MM.1S (cell line): ENCODE results near the gene COQ8A.

Experiments
- DNase-seq: peaks from one replicate; pipeline ENCODE4 v3.0.0-alpha.2; 2015
- H2AFZ ChIP-seq: fragments of 300-600 bp; sonication (generic); 2 replicates; pipeline ENCODE4 v1.6.0; 2016; ENCODE audit warnings: antibody characterized with exemption, low read length
- H3F3A ChIP-seq: fragments of 300-600 bp; sonication (generic); 2 replicates; pipeline ENCODE4 v1.6.1; 2016; ENCODE audit warnings: mild to moderate bottlenecking, antibody characterized with exemption, low read length, moderate library complexity, mixed read lengths; ENCODE audit not compliant: insufficient read depth
- H3K27ac ChIP-seq: fragments of 300-600 bp; sonication (generic); 2 replicates; pipeline ENCODE4 v1.5.1; 2016; ENCODE audit warnings: mild to moderate bottlenecking, low read length
- H3K27me3 ChIP-seq: fragments of 300-600 bp; sonication (generic); replicated peaks from 2 replicates; pipeline ENCODE4 v1.6.0; 2016; ENCODE audit warnings: low read length; ENCODE audit not compliant: insufficient read depth
- H3K36me3 ChIP-seq: fragments of 300-600 bp; sonication (generic); replicated peaks from 2 replicates; pipeline ENCODE4 v1.6.1; 2016; ENCODE audit warnings: mild to moderate bottlenecking, low read length, mixed read lengths; ENCODE audit not compliant: insufficient read depth
- H3K4me1 ChIP-seq: fragments of 300-600 bp; sonication (generic); 2 replicates; pipeline ENCODE4 v1.6.1; 2016; ENCODE audit warnings: low read length, mixed read lengths
- H3K4me2 ChIP-seq: fragments of 300-600 bp; sonication (generic); 2 replicates; pipeline ENCODE4 v1.6.0; 2016; ENCODE audit warnings: low read depth, low read length
- H3K4me3 ChIP-seq: fragments of 300-600 bp; sonication (generic); 2 replicates; pipeline ENCODE4 v1.5.1; 2016; ENCODE audit warnings: low read length, mixed read lengths
- H3K79me2 ChIP-seq: fragments of 300-600 bp; sonication (generic); 2 replicates; pipeline ENCODE4 v1.6.1; 2016; ENCODE audit warnings: mixed run types, low read length, mixed read lengths
- H3K9ac ChIP-seq: fragments of 300-600 bp; sonication (generic); 2 replicates; pipeline ENCODE4 v1.6.1; 2016; ENCODE audit warnings: low read length, mixed read lengths
- H3K9me2 ChIP-seq: fragments of 300-600 bp; sonication (generic); replicated peaks from 2 replicates; pipeline ENCODE4 v1.6.1; 2016; ENCODE audit warnings: mild to moderate bottlenecking, low read length, mixed read lengths; ENCODE audit not compliant: insufficient read depth
- H3K9me3 ChIP-seq: fragments of 300-600 bp; sonication (generic); replicated peaks from 2 replicates; pipeline ENCODE4 v1.6.1; 2016; ENCODE audit warnings: mild to moderate bottlenecking, low read length, mixed read lengths; ENCODE audit not compliant: insufficient read depth
- H4K20me1 ChIP-seq: fragments of 300-600 bp; sonication (generic); 2 replicates; pipeline ENCODE4 v1.6.1; 2016; ENCODE audit warnings: mild to moderate bottlenecking, low read length, moderate library complexity, mixed read lengths; ENCODE audit not compliant: insufficient read depth
- EZH2 ChIP-seq: fragments of 300-600 bp; sonication (generic); optimal IDR thresholded peaks from 2 replicates; pipeline ENCODE3; 2017; ENCODE audit warnings: low read depth, mild to moderate bottlenecking, antibody characterized with exemption, low read length, mixed read lengths
- EZH2phosphoT487 ChIP-seq: fragments of 300-600 bp; sonication (generic); IDR thresholded peaks from 2 replicates; pipeline ENCODE4 v1.6.1; 2018; ENCODE audit warnings: antibody characterized with exemption, low read length
- TF ChIP-seq, protein P1 (sequence below): fragments of 300-600 bp; sonication (generic); IDR thresholded peaks from 2 replicates; pipeline ENCODE4 v1.5.1; 2016; ENCODE audit warnings: antibody characterized with exemption, low read length, mixed read lengths

Gene COQ8A

DNA sequence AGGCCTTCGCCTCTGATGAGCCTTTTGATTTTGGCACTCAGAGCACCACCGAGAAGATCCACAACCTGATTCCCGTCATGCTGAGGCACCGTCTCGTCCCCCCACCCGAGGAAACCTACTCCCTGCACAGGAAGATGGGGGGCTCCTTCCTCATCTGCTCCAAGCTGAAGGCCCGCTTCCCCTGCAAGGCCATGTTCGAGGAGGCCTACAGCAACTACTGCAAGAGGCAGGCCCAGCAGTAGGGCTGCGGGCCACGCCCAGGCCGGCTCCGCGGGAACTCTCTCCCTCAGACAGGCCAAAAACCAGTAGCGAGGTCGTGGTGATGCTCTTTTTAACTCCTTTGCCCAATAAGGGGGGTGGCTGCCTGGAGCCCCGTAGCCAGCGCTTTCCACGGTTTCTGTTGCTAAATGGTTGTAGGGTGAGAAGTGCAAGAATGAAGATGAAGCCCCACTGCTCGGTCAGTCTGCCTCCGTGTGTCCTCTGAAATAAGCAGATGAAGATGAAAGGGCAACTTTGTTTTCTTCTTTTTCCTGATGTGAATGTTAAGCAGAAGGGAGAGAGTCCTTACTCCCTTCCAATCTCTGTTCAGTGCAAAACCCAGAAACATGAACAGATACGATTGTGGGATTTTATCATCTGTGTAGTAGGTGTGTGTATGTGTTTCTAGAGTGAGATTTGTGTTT, 46.5 kb downstream of the COQ8A start:
- H3K4me1 ChIP-seq = no peaks in the 10 kb centered on the region
- no peaks in the 10 kb centered on the region for H3K9me3 ChIP-seq
- no peak overlapping the region for H3K9ac ChIP-seq
- H3K79me2 ChIP-seq = no peaks in the 10 kb centered on the region
- H3F3A ChIP-seq = no peaks in the 10 kb centered on the region
- H3K4me3 ChIP-seq = no peak overlapping the region
- no peak overlapping the region for H3K27ac ChIP-seq
- DNase-seq = no peak
- 0 out of 2 replicates have a peak, but pooled peaks cover 3% of the 10 kb centered on the region for H3K36me3 ChIP-seq
- H3K4me2 ChIP-seq = no peak overlapping the region
- TF ChIP-seq EZH2phosphoT487 = no peak
- TF ChIP-seq, protein P1, sequence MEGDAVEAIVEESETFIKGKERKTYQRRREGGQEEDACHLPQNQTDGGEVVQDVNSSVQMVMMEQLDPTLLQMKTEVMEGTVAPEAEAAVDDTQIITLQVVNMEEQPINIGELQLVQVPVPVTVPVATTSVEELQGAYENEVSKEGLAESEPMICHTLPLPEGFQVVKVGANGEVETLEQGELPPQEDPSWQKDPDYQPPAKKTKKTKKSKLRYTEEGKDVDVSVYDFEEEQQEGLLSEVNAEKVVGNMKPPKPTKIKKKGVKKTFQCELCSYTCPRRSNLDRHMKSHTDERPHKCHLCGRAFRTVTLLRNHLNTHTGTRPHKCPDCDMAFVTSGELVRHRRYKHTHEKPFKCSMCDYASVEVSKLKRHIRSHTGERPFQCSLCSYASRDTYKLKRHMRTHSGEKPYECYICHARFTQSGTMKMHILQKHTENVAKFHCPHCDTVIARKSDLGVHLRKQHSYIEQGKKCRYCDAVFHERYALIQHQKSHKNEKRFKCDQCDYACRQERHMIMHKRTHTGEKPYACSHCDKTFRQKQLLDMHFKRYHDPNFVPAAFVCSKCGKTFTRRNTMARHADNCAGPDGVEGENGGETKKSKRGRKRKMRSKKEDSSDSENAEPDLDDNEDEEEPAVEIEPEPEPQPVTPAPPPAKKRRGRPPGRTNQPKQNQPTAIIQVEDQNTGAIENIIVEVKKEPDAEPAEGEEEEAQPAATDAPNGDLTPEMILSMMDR = no peak
- no peak for TF ChIP-seq EZH2
- no peaks in the 10 kb centered on the region for H3K9me2 ChIP-seq
- no peaks in the 10 kb centered on the region for H3K27me3 ChIP-seq
- H4K20me1 ChIP-seq = no peaks in the 10 kb centered on the region
- H2AFZ ChIP-seq = no peak overlapping the region

DNA sequence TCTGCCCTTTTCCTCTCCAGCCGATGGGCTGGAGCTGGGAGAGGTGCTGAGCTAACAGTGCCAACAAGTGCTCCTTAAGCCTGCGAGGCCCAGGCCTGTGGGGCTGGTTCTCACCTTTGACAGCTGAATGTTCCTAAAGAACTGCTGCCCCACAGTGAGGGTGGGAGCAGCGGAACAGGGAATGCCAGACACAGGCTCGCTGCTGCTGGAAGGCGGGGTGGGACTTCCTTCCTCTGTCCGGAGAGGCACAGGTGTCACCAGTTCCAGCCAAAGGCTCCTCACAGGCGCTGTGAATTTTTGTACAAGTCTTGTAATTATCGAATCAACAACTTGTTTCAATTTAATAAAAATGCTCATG, 47.1 kb downstream of the COQ8A start:
- Histone ChIP-seq H3K27ac (no peak overlapping the region), H3K4me3 (no peak overlapping the region), H3F3A (no peaks in the 10 kb centered on the region), H3K27me3 (no peaks in the 10 kb centered on the region), H4K20me1 (no peaks in the 10 kb centered on the region), H3K4me2 (no peak overlapping the region), H3K9ac (no peak overlapping the region), H3K9me2 (no peaks in the 10 kb centered on the region), H3K9me3 (no peaks in the 10 kb centered on the region), H3K36me3 (0 out of 2 replicates have a peak, but pooled peaks cover 3% of the 10 kb centered on the region), H2AFZ (no peak overlapping the region), H3K4me1 (no peaks in the 10 kb centered on the region), H3K79me2 (no peaks in the 10 kb centered on the region)
- TF ChIP-seq, protein P1 = no peak
- TF ChIP-seq EZH2phosphoT487 (no peak), EZH2 (no peak)
- no peak for DNase-seq

DNA sequence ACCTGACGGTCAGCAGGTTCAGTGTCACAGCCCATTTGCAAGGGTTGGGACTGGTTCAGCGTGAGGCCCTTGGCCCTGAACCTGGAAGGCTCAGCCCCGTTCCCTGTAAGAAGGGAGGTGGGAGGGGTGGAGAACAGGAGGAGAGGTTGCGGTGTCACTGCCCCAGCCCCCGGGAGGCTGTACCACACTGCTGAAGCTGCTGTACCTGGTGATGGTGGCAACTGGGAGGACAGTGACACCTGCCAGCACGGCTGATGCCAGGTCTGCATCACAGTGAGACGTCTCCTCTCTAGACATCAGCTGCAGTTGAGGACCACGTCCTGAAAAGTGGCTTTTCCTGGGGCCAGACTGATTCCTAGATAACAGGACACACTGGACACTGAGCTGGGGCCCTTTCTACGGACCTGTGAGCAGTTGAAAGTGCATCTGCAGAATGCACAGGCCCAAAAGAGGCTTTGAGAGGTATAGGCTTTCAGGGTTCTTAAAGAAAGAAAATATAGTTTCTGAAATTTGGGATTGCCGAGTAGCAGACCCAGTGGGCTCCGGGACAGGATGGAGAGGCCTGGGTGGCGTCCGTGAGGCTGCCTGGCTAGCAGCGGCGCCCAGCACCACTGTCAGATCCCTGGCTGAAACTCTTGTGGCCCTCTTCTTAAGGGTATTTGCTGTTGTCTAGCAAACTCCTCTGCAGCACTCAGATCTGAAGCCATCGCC, 47.7 kb downstream of the COQ8A start:
- Histone ChIP-seq H2AFZ (no peak overlapping the region), H4K20me1 (no peaks in the 10 kb centered on the region), H3K4me1 (no peaks in the 10 kb centered on the region), H3K4me2 (no peak overlapping the region), H3K4me3 (no peak overlapping the region), H3K36me3 (no peaks in the 10 kb centered on the region), H3K27ac (no peak overlapping the region), H3K9me3 (no peaks in the 10 kb centered on the region), H3K9me2 (no peaks in the 10 kb centered on the region), H3K79me2 (no peaks in the 10 kb centered on the region), H3F3A (no peaks in the 10 kb centered on the region), H3K27me3 (no peaks in the 10 kb centered on the region), H3K9ac (no peak overlapping the region)
- TF ChIP-seq EZH2phosphoT487 = no peak
- TF ChIP-seq, protein P1 = no peak
- no peak for DNase-seq
